Cerebellar cortex (tissue), 1 donor: ENCODE measurements around the gene CHMP5.
A peak's percentile ranks its signal among the peaks of the same experiment; 100 is the strongest.

ENCODE experiments used
- DNase-seq: peaks from one replicate; pipeline ENCODE4 v3.0.0-alpha.2; 2015; ENCODE audit warnings: low spot score

The CHMP5 gene

DNA sequence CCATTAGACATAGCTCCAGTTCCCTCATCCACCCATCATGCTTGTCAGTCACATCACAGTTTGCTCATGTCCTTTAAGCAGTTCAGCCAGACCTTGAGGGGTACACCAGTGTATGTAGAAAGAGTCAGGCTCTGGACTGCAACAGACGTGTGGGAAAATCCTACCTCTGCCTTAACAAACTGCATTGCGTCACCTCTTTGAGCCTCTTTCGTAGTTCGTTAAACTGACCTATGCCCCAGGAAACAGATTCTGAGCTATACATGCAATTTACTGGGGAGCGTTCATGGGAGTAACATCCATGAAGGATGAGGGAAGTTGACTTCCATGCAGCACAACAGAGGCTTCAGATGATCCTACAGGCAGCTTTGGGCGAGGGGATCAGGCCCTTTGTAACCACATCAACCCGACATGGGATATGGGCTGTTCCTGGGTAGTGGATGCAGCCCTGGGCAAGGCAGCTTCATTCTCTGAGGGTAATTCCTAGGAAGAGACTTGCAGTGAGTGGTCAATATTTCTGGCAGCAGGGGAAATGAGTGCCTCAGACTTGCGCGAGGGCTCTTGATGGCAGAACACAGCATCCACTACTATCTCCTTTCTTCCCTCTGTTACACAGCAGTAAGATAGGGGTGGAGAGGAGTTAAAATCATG is 20.6 kb upstream of the CHMP5 start:
- no peak for DNase-seq

DNA sequence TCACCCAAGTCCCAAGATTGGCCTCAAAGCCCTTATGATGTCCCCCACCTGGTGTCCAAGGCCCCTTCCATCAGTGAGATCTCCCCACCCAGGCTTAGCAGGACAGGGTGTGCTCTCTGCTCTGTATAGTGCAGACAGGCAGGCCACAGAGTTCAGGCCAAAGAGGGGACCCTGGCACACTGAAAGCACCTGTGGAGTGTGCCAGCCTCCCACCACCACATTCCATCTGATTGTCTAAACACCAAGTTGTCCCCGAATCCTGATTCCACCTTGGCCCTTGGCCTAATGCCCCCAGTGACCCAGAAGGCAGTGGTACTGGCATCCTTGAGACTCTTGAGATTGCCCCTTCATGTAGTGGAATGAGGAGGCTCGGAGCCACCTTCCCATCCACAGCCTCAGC is 19.5 kb upstream of the CHMP5 start:
- DNase-seq, result no peak

DNA sequence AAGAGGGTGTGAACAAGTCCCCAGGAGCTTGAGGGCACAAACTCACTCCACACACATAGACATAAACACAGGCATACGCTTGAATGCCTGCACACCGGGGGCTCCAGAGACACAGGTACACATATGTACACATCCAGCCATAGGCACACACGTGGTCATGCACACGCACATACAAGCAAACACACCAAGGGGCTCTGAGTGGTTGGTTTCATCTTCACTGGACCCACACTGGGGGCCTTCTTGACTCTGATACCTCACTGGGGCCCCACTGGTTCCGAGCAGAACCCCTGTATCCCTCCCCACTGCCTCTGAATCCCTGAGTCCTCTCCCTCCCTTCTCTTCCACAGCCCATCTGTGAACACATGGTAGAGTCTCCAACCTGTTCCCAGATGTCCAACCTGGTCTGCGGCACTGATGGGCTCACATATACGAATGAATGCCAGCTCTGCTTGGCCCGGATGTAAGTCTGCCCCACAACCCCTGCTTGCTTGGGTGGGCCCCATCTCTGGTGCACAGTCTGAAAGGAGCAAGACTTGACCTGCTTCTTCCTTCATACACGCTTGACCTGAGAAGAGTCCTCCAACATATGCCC is 18.5 kb upstream of the CHMP5 start:
- no peak for DNase-seq

DNA sequence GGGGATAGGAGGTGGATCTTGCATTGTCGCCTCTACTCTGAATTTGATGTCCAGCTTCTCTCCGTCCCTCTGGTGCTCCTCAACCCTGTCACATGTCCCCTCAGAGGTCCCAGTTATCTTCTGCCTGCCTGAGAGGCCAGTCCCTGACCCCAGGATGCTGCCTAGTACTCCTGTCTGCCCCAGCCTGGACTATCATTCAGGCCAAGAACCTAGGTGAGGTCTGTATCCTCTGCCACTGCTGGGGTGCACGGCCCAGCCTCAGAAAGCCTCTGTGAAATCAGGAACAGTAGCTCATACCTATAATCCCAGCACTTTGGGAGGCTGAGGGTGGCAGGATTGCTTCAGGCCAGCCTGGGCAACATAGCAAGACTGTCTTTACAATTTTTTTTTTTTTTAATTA is 16.2 kb upstream of the CHMP5 start:
- no peak for DNase-seq

DNA sequence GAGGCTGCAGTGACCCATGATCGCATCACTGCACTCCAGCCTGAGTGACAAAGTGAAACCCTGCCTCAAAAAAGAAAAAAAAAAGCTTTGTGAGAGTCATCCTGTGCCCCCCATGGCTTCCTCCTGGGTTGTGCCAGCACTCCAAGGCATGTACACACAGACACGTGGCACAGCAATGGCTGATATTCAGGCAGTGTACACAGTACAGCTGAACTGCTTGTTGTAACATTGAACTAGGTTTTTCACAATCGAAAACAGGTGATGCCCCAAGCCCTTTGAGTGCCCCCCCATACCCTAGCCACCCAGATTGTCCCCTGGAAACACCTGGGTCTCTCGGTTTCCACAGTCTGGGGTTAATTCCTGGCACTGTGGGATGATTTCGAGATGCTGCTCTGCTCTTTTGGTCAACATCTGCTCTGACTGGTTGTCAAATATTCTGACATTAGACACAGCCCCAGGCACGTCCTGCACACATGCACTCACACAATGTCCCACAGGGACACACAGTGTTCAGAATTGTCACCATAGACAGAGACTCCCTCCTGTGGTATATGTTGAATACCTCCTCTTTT is 15.7 kb upstream of the CHMP5 start:
- no peak for DNase-seq

DNA sequence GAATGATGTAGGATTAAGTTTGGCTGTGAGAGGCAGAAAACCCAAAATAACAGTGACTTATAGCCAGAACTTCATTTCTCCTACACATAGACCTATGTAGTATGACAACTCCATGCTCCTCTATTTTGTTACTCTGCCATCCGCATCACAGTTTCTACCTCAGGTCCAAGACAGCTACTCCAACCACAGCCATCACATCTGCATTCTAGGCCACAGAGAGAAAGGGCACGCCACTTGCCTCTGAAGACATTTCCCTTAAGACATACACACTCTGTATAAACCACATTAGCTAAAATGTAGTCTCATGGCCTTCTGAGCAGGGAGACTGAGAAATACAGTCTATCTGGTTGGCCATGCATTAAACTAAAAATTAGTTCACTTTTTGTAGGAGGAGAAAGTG is 14.9 kb upstream of the CHMP5 start:
- DNase-seq, result no peak

DNA sequence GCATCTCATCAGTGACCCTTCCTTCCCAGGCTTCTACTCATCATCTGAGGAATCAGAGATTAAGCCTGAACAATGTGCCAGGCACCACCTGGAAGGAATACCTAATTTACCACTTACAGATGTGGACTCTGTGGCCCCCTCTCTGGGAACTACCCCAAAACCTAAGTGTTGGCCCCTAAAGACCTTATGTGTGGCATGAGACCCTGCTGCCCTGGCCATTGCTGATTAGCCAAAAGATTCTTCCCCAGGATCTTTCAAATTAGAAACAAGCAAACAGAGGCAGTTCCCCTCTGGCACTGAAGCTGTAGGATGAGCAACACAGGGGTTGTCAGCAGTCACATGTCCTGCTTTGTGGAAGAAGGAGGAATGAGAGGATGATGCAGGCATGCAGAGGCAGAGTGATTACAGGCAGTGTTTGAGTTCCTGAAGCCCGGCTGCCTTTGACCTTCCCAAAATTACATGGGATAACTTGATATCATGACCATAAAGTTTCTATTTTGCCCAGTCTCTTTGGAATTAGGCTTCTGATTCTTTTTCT is 14.3 kb upstream of the CHMP5 start:
- no peak for DNase-seq

DNA sequence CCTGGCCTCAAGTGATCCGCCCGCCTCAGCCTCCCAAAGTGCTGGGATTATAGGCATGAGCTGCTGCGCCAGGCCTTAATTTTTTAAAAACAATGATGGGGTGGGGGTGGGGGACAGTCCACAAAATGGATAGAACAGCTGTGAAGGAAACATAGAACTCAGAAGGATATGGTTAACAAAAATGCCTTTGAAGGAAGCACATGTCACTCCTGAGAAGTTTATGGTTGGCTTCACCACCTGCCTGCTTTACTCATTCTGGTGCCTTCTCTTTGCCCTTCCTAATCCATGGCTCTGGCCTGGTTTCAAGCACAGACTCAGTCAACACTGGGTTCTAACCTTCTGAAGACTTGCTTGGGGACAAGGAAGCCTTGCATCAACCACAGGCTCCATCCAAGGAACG is 10.6 kb upstream of the CHMP5 start:
- no peak for DNase-seq

DNA sequence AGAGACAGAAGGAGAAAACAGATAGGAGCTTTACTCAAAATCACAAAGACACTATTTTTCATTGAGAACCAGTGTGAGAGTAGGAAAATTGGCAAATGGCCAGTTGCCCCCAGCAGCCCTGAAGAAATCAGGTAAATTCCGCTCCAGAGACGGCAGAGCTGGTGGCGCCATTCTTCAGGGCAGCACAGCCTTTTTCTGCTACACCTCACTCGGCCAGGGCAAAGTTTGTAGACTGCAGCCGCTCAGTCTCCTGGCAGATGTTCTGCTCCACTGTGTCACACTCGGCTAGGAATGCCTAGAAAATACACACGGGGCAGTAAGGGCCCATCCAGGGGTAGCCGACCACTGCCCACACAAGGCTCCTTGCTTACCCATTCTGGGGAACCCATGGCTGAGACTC is 9.8 kb upstream of the CHMP5 start:
- no peak for DNase-seq

DNA sequence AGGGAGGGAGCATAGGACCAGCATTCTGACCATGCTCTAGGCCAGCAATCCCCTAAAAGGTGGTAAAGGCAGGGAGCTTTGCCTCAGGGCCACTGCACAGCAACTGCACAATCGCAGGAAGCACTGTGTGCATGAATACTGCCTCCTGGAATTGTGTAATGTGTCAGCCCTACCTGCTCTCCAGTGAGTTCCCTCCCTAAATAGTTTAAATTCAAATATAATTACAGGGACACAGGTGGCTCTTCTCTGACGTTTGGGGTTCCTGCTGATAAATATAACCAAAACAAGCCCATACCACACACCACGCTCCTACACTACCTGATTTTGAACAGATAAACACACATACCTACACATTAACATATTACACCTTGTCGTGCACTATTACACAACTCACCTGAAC is 9.4 kb upstream of the CHMP5 start:
- DNase-seq, result no peak

DNA sequence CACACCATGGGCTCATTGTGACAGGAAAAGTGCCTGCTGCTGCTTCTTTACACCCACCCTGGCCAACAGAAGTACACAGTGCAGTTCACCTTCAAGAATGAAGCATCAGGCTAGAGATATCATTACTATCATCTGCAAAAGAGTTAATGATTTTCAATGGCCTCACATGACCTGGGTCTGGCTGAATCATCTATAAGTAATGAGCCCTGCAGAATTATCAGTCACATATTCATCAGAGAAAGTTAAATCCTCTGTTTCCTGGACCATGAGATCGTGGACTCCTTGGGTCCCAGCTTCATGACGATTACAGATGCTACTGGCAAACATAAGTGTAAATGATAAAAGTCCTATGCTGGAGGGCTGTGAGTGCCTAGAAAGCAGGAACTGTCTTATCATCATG is 8.6 kb upstream of the CHMP5 start:
- DNase-seq, result no peak

DNA sequence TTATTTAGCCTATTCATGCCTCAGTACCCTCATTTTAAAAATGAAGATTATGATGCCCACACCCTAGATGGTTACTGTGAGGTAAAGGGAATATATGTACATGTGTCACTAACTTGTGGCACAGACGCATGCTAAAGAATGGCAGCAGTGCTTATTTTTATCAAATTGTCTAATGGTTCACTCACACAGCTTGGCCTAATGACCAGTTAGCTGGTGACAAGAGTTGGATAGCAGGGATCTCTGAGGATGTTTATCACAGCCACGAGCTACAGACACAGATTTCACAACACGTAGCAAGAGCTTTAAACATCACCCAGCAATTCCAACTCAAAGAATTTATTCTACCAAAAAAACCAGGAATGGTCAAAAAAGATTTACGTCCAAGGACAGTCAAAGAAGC is 7.6 kb upstream of the CHMP5 start:
- no peak for DNase-seq

DNA sequence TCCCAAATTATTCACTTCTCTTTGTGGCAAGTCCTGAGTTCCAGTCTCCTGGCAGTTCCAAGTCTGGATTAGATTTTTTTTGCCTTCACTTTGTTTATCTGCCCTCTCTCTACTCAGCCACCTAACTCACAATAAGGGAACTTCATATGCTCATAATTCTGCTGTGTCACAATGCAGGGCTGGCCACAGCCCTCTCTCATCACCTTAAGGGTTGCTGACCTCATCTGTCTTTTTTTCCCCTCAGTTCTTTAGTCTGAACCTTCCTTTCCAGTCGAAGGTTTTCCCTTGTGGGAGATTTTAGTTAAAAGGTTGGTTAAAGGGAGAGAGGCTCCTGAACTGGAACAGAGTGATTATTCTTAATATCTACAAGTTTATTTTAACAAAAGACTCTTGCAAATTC is 4.5 kb upstream of the CHMP5 start:
- DNase-seq, result no peak

DNA sequence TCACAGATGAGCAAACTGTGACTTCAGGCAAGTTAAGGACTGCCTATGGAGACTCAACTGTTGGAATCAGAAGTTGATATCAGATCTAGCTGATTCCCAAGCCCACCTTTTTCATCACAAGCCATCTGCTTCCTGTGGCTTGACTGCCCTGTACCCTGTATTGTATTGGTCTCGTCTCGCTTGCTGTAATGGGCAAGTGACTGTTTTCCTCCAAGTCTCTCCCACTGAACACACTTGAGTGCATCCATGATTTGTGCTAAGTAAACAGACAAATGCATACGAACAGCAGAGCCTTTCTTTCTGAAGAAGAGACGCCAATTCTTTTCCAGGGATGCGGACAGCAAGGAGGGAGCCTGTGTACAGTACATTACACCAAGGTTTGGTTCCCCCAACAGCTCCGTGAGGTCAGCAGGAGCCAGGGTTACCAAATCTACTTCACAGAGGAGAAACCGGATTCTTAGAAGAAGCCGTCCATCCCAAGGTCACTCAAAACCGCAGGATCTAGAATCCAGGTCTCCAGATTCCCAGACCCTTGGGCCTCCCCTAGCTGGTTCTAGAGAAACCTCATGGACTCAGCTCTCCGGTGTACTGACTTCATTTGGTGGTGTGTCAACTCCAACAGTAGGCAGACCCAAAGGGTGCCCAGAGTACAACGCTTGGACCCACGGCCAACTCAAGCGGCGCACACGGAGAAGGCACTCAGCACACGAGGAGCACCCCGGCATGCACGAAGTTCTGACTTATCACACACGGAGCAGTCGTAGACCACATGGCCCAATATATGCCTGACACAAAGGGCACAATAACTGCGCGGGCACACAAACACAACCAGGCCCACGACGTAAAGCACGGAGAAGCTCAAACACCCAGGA is 1.5 kb upstream of the CHMP5 start:
- DNase-seq, result peak; percentile 12

DNA sequence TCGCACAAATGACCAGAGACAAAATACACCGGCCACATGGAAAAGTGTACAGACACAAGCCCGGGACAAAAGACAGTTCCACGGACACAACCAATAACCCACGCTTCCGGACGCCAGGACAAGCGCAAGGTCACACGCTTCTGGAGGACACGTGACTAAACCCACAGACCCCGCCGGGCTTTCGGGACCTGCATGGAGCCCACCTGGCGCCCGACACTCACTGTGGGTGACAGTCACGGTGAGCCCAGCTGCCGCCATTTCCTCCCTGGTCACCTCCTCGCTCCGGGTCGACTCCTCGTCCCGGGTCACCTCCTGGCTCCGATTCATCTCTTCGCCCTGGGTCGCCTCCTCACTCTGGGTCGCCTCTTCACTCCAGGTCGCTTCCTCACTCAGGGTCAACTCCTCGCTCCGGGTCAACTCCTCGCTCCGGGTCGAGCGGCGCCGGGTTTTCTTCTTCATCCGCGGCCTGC is 811 bp upstream of the CHMP5 start:
- peak; percentile 38 for DNase-seq

DNA sequence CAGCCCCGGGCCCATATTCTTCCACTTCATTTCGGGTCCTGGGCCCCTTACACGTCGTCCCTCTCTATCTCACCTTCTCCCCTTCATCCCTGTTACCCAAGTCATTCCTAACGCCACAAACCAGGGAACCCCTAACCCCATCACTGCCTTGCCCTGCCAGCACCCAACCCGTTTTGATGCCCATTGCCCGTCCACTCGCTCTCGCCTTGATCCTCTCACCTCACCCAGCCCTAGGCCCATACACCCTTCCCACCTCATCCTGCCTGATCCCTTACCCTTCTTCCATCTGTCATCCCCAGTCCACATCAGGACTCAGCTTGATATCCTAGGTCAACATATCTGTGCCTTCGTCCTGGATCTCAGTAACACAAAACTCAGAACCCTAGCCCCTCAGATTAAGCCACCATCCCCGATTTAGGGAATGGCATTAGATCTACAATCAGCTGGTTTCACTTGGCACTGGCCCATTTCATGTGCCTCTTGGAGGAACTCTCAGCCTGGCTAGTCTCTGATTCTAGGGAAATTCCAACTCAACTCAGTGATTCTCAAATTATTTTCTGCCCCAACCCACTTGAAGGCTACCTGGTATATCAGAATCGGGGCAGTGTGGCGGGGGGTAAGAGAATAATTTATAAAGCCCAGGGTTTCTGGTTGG is 489 bp downstream of the CHMP5 start:
- no peak for DNase-seq

DNA sequence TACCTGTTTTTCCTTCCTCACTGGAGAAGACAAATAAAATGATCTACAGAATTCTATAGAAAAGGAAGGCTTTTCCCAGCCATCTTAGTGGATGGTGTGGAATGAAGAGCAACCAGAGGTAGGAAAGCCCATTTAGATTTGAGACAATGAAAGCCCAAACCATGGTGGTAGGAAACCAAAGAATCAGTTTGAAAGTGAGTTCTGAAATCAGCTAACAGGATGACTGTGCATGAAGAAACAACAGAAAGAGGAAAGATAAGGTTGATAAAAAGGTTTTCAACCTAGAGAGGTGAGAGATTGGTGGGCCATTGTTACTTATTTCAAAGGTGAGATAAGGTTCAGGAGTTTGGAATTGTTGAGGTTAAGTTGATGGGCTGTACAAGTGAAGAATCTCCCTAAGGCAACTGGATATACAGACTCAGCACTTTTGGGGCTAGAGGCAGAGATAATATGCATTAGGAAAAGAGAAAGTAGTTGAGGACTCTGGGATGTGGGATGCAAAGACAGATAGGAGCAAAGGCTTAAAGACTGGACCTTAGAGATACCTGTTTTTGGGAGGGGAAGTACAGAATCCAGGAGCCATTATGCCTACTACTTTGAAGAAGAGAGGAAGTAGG is 2.4 kb downstream of the CHMP5 start:
- no peak for DNase-seq

DNA sequence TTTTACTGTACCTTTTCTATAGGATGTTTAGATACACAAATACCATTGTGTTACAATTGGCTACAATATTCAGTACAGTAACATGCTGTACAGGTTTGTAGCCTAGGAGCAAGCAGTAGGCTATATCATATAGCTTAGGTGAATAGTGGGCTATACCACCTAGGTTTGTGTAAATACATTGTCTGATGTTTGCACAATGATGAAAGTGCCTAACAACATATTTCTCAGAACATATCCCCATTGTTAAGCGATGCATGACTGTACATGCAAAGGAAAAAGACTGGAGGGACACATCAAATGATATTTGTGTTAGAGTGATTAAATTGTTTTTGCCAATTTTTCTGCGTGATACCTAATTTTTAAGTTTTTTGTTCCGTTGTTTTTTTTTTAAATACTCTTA is 5.3 kb downstream of the CHMP5 start:
- no peak for DNase-seq

DNA sequence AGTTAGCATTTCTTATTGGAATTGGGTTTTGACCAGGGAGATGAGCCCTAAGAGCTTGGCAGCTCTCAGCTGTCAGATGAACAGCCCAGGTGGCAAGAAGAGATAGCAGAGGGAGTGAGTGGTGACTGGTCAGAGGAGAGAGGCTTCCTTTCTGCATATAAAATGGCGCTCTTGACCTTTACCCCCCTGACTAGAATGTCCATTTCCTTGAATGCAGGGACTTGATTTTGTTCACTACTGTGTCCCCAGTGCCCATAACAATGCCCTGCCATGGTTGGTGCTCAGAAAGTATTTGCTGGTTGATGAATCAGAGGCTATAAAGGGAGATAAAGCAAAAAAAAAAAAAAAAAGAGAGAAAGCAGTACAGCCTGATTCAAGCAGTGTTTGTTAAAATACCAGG is 7.2 kb downstream of the CHMP5 start:
- no peak for DNase-seq

DNA sequence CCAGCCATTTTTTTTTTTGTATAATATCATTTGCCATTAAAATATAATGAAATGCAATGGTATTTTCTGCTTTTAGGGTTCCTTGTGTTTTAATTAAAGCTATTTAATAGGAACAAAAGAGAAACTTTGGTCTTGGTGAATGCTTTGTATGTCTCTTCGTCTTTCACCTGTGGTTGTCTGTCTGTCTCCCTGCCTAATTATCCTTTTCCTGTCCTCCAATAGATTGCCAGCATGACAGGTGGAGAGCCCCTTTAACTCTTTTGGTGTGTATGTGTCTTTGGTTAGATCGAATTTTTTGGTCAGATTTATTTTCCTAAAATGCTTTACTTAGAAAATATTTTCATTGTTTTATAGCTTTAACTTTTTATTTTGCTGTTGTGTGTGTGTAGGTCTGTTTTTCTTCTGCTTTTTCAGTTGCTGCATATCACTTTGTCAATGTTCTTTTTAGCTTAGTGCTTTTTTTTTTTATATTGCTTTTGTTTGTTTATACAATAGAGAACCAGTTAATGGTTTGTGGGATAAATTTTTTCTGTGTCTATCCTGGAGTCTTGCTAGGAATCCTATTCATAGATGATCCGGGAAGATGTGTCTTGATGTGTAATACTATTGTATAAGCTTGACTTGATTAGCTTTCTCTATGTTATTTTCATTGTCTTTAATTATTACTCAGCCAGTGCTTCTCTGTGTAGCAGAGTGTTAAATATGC is 8.6 kb downstream of the CHMP5 start:
- no peak for DNase-seq

DNA sequence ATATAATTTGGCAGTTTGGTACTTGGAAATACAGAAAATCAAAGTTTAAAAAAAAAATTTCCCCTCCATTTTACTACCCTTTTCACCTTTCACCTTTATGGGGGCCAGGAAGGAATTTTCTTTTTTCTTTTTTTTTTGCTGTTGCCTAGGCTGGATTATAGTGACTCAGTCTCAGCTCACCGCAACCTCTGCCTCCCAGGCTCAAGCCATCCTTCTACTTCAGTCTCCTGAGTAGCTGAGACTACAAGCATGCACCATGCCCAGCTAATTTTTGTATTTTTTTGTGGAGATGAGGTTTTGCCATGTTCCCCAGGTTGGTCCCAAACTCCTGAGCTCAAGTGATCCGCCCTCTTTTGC is 9.1 kb downstream of the CHMP5 start:
- no peak for DNase-seq
